ENCODE results near the gene DVL1.

DVL1 gene

GRCh38 chr1:1355416-1355815, 6.2 kb upstream of the DVL1 start:
- DNase-seq = no peak

- no peak for DNase-seq
Observed at GRCh38 chr1:1354271-1355247, 5.3 kb upstream of the DVL1 start.

DNA sequence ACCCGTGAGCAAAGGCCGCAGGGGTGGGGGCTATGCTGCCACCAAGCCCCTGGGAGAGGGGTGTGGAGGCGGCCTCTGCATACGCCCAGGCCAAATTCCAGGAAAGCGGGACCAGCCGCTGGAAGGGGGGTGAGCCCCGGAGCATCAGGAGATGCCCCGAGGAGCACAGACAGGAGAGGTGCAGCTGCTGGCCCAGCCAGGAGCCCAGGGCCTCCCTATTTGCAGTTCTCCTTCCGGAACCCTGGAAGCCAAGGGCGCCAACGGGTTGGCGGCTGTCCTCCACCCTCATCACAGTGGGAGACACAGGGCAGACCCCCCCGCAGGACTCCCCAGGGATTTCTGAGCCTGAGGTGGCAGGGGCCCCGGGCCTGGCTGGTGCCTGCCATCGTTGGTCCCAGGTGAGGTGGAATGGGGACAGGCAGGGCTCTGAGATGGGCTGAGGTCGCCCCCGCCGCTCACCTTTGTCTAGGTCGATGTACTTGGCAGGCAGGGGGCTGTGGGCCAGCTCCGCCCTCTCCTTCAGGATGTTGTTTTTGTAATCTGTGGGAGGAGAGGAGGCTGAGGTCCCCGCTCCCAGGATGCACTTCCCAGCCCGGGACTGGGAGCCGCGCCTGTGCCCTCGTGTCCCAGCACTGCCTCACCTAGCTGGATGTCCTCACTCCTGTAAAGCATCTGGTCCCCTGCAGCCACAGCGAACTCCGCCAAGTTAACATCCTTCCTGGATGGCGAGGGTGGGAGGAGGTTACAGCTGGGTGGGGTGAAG, 4.4 kb upstream of the DVL1 start:
- no peak for DNase-seq

DNA sequence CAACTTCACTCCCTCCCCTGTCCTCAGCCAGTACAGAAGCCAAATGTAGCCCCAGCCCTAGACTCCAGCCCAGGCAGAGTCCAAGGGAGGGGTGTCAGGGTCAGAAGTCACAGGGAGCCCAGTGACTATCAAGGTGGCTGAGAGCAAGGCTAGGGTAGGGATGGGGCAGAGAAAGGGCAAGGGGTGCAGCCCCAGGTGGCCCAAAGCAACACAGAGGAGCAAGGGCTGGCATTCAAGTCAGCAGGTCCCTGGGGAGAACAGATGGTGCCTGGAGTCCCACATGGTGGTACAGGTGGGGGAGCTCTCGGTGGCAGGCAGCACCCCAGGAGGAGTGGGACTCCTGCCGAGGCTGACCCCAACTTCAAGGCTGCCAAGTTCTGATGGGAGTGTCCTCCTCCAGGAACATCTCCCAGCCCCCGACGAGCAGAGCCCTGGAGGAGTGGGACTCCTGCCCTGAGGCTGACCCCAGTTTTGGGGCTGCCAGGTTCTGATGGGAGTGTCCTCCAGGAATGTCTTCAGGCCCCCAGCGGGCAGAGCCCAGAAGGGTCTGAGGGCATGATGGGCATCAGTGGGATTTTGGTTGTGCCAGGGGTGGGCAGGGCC, 3.7 kb upstream of the DVL1 start:
- DNase-seq = no peak

DNA sequence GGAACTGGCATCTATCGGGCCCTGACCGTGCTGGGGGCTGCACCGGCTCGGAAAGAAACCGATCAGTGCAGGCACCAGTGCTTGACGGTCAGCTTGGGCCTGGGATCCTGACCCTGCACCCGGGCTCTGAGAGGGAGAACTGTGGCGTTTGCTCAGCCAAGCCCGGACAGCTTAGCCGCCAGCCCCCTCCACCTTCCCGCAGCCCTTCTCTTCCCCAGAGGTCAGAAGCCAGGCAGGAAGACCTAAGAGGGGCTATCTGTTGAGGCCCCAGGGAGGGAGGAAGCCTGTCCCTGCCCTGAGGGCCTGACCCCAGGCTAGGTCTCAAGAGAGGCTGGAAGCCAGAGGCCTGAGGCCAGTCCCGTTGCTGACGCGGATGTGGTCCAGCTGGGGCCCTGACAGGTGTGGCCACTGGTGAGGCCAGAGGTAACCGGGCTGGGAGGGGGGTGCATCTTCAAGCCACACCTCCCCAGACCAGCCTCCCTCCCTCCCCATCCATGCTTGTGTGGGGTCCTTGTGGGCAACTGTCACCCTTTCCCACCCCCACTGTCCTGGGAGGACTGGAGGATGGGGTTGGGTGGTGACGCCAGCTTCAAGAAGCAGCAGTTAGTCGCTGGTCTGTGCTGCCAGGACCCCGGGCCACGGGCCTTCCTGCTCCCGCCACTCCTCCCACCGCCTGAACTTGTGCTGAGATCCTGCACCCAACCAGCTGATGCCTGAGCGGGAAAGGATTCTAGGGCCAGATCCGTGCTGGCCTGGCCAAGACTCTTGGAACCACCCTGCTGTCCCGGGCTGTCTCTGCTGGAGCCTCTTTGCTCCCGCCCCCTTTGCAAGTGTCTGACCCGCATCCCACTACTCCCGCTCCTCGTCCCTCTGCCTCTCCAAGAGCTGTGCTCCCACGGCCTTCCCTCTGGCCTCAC, 2.6 kb upstream of the DVL1 start:
- DNase-seq = no peak

DNA sequence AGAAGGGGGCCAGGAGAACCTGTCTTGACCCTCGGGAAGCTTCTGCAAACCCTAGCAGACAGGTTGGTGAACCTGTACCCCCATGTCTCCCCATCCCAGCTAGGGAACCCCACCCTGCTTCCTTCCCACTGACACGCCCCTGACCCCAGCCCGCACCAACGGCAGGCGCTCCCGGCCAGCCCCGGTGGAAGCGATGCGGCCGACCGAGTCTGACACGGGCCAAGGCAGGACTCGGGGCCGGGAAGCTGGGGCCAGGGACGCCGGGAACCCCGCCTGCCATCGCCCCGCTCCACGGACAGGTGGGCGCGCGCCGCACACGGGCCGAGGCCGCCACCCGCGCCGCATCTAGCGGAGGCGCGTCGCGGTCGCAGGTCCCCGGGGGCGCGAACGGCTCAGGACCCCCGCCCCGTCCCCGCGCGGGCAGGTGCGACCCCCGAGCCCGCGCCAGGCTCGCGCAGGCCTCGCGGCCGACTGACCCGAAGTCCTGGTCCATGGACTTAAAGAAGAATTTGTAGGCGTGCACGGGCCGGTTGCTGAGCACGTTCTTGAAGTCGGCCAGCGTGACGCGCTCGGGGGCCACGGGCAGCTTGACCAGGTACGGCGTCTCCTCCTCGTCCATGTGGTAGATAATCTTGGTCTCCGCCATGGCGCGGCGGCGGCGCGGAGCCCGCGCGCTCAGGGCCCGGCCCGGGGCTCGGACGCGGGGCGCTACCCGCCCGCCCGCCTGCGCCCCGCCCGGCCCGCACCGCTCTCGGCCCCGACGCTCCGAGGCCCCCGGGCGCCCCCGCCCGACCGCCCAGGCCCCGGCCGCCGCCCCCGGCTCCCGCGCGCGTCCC, 580 bp downstream of the DVL1 start:
- no peak for DNase-seq

GRCh38 chr1:1347663-1348419, 1.4 kb downstream of the DVL1 start:
- no peak for DNase-seq

DNA sequence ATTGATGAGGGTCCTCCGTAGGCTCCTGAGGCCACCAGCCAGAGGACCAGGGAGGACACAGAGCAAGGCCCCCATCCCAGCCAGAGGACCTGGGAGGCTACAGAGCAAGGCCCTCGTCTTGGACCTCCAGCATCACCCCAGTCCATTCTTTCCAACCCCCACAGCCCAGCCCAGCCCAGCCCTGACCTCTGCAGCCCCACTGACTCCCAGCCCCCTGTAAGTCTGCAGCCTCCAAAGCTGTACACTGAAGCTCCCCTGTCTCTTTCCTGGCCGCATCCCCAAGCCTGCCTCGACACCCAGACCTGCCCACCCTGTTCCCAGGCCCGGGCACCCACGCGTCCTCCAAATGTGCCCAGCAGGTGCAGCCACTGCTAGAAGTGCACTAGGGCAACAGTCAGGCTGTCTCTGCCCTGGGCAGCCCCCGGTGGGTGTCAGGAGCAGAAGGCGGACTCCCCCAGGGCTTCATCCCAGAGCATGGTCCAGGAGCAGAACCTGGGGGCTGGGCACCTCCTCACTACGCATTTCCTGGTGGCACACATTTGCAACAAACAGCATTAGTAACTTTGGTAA, 2.1 kb downstream of the DVL1 start:
- no peak for DNase-seq

DNA sequence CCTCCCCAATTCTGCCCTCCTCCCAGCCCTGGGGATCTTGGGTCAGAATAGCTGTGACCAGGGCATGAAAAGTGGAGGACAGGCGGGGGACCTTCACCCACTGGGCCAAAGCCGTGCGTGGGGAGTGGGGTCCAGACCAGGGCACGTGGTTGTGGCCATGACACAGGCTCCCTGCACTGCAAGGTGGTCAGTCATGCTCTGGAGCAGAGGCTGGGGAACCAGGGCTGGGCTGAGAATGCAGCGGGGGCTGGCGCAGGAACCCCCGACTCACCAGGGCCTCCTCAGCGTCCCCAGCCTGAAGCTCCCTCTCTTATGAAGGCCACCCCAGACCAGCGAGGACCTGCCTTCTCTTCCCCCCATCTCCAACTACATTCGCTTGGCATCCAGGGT, 2.7 kb downstream of the DVL1 start:
- DNase-seq = no peak

DNA sequence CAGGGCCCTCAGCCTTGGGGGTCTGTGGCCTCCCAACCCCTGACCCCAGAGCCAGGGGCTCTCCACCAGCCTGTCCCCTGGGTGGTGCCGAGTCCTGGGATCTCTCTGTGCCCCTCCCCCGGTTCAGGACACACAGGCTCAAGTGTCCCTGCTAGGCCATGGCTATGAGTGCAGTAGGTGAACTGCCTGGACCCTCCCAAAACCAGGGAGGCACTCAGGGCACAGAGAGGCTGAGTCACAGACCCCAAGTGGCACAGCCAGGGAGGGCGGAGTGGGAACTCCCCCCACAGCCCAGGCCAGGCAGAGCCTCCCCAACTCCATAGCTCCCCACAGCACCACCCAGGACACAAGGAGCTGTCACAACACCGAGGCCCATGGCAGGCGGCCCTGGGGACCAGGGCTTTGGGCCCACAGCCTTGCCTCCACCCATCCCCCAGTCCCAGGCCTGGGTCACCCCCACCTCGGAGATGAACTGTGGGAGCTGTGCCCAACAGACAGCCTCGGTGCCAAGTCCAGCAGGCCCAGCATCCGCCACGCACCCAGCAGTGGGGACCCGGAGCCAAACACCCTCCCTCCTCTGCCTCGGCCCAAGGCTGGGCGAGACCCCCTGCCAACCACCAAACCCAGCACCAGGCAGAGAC, 3.2 kb downstream of the DVL1 start:
- DNase-seq = no peak

DNA sequence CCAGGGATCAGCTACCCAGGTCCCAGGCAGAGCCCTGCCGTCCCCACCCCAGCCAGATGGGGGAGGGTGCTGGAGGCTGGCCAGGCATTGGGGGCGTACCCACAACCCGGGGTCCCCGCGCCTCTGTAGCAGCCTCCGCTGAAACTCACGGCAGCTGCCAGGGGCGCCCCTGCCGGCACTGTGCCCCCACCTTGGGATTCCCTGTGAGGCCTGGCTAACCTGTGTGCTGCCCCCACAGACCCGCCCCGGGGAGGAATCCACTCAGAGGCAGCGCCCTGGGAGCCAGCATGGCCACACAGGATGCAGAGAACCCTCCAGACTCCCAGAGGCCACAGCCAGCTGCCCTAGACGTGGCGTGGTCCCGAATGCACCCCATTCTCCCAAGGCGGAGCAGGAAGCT, 3.8 kb downstream of the DVL1 start:
- no peak for DNase-seq

DNA sequence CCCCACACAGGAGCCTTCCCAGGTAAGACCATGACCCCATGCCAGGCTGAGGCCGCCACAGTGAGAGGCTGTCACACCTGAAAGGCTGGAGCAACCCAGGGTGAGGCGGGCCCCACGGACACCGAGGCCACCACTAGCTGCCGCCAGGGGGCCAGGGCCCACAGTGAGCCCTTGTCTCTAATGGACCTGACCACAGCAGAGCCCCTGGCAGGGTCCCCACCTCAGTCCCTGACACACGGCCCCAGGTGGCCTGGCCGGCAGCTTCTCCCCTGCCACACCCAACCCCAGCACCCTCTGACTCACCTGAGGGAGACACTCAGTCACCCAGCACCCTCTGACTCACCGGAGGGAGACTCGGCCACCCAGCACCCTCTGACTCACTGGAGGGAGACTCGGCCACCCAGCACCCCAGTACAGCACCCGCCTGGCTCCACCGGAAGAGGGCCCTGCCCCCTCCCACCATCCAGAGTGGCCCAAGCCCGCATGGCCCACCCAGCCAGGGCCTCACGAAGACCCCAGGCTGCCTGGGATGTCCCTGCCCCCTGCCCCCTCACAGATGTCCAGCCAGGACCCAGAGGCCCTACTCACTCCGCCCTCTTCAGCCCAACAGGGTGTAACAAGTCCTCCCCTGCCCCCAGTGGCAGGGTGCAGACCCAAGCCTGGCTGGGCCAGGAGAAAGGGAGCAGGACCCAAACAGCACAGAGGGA, 4.4 kb downstream of the DVL1 start:
- no peak for DNase-seq

GRCh38 chr1:1343811-1344421, 5.3 kb downstream of the DVL1 start:
- no peak for DNase-seq

GRCh38 chr1:1342584-1343115, 6.6 kb downstream of the DVL1 start:
- no peak for DNase-seq

DNA sequence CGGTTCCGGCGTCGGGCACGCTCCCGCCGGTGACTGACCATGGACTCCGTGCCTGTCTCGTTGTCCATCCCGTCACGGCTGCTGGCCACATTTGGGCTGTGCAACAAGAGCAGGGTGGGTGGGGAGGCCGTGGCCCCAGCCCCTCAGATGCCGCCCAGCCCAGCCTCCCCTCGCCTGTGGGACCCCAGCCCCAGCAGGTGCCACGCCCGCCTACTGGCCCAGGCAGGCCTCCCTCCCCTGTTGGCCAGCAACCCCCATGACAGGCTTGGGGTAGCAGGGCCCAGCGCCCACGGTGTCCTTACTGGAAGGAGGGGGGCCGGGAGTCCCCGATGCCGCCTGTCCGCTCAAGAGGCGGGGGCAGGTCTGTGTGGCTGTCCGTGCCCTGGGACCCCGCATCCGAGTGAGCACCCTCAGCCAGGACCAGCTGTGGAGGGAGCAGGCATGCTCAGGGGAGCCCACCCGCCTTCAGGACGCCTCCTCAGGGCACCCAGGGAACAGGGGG, 7.1 kb downstream of the DVL1 start:
- no peak for DNase-seq

- no peak for DNase-seq
Observed at GRCh38 chr1:1341549-1342021, 7.6 kb downstream of the DVL1 start.

GRCh38 chr1:1340791-1341548, 8.2 kb downstream of the DVL1 start:
- DNase-seq = no peak
